ENCODE measurements around the gene CDK5RAP2.
"Not testable (repeated sequence)": the region's sequence is repeated elsewhere in the genome, so short reads cannot be mapped to it uniquely, and the experiment has no call there.

Gene CDK5RAP2

DNA sequence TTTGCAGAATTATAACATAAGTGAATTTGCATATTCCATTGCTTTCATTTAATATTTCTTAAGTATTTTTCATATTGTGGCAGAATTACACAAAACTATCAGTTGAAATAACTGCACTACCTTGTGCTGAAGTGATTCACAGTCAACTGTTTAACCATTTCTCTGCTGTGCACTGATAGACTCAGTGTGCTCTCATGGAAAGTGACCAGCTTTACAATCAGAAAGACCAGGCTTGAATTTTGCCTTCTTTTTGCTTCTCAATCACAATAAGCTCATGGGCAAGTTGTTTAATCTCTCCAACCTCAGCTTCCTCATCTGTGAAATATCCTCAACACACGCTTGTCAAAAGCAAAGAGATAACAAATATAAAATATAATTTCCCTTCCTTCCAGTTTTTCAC, 18.3 kb downstream of the CDK5RAP2 start:
- H3K4me3 ChIP-seq (ENCODE audit: low read depth, low read length), result no peak overlapping the region
- no peak for TF ChIP-seq CTCF (IDR thresholded peaks at IDR 0.05; ENCODE audit: borderline replicate concordance, insufficient read depth, low read depth, low read length)

- no peak overlapping the region for H3K4me3 ChIP-seq (ENCODE audit: low read depth, low read length)
These were observed 20.4 kb downstream of the CDK5RAP2 start for GRCh38 chr9:120559546-120559945.

DNA sequence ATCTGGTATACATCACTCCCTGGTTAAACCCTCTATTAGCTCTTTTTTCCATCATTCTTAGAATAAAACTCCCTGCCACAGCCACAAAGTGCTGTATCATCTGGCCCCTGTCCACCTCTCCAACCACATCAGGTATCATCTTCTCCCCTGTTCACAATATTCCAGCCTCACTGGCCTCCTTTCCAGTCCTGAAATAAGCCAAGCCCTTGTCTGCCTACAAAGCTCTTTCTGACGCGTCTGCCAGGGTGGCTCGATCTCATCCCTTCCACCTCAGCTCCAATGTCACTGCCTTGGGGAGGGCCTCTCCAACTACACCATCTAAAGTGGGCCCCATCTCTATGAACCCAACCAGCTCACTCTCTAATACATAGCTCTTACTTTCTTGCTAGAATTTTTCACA, 21.5 kb downstream of the CDK5RAP2 start:
- TF ChIP-seq CTCF (IDR thresholded peaks at IDR 0.05; ENCODE audit: borderline replicate concordance, insufficient read depth, low read depth, low read length), result no peak
- no peak overlapping the region for H3K4me3 ChIP-seq (ENCODE audit: low read depth, low read length)

More at GRCh38 chr9:120559546-120559945, 20.4 kb downstream of the CDK5RAP2 start:
- TF ChIP-seq CTCF (IDR thresholded peaks at IDR 0.05; ENCODE audit: borderline replicate concordance, insufficient read depth, low read depth, low read length), result no peak

DNA sequence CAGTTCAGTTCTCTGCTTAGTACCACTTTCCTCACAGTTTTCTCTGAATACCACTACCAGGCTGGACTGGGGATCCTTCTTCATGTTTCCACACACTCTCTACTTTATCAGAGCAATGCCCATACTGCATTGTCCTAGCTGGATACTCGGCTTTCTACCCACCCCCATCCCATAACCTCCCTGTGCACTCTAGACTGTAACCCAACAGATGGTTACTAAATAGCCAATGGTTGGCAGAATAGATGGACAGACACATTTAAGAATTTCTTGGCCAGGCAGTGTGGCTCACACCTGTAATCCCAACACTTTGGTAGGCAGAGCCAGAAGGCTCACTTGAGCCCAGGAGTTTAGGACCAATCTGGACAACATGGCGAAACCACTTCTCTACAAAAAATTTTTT, 22.8 kb downstream of the CDK5RAP2 start:
- no peak for TF ChIP-seq CTCF (IDR thresholded peaks at IDR 0.05; ENCODE audit: borderline replicate concordance, insufficient read depth, low read depth, low read length)
- H3K4me3 ChIP-seq (ENCODE audit: low read depth, low read length), result no peak overlapping the region

- TF ChIP-seq CTCF (IDR thresholded peaks at IDR 0.05; ENCODE audit: borderline replicate concordance, insufficient read depth, low read depth, low read length), result no peak
- no peak overlapping the region for H3K4me3 ChIP-seq (ENCODE audit: low read depth, low read length)
These were observed 23.2 kb downstream of the CDK5RAP2 start for GRCh38 chr9:120556775-120557174.

- H3K4me3 ChIP-seq (ENCODE audit: low read depth, low read length), result no peak overlapping the region
- TF ChIP-seq CTCF (IDR thresholded peaks at IDR 0.05; ENCODE audit: borderline replicate concordance, insufficient read depth, low read depth, low read length), result no peak
These were observed 24.1 kb downstream of the CDK5RAP2 start for GRCh38 chr9:120555839-120556238.

GRCh38 chr9:120552210-120552704, 27.7 kb downstream of the CDK5RAP2 start:
- H3K4me3 ChIP-seq (ENCODE audit: low read depth, low read length), result not testable (repeated sequence)
